Chondrocyte (in vitro differentiated cells): ENCODE measurements around the gene DRAM1. TPM values are rescaled to one million over a fixed set of nuclear protein-coding genes. Genes with fewer than 3 reads are reported as not detected.
"Not testable (repeated sequence)": the region's sequence is repeated elsewhere in the genome, so short reads cannot be mapped to it uniquely, and the experiment has no call there.

Source experiments
- DNase-seq: peaks from one replicate; pipeline ENCODE4 v3.0.0; 2021; ENCODE audit warnings: mixed read lengths, low spot score
- H3K27ac Mint-ChIP-seq: one replicate; pipeline ENCODE4 v1.8.0; 2021; ENCODE audit warnings: mild to moderate bottlenecking, moderate library complexity, mixed read lengths; ENCODE audit not compliant: unreplicated experiment
- H3K27me3 Mint-ChIP-seq: 2 replicates; pipeline ENCODE4 v1.8.0; 2021; ENCODE audit warnings: low read depth, mixed read lengths
- H3K36me3 Mint-ChIP-seq: 2 replicates; pipeline ENCODE4 v1.8.0; 2021; ENCODE audit warnings: low read depth, mixed read lengths
- H3K4me1 Mint-ChIP-seq: 2 replicates; pipeline ENCODE4 v1.8.0; 2021; ENCODE audit warnings: low read depth, mild to moderate bottlenecking, mixed read lengths
- H3K4me3 Mint-ChIP-seq: one replicate; pipeline ENCODE4 v1.8.0; 2021; ENCODE audit warnings: mild to moderate bottlenecking, moderate library complexity, mixed read lengths; ENCODE audit not compliant: unreplicated experiment
- H3K9me3 Mint-ChIP-seq: 2 replicates; pipeline ENCODE4 v1.8.0; 2021; ENCODE audit warnings: low read depth, mixed read lengths
- total RNA-seq: library from RNA; stranded (reverse); gene quantifications from 3 replicates; pipeline ENCODE4 v1.2.1, GENCODE V29; 2021
- TF ChIP-seq, protein P1 (sequence below): fragments of 200-600 bp; sonication (generic); IDR thresholded peaks from 2 replicates; pipeline ENCODE4 v1.5.0; 2021; ENCODE audit warnings: antibody characterized with exemption, mild to moderate bottlenecking, moderate library complexity

Gene DRAM1
- total RNA-seq, 1 donor from 2014 or later = 11.6 TPM

DNA sequence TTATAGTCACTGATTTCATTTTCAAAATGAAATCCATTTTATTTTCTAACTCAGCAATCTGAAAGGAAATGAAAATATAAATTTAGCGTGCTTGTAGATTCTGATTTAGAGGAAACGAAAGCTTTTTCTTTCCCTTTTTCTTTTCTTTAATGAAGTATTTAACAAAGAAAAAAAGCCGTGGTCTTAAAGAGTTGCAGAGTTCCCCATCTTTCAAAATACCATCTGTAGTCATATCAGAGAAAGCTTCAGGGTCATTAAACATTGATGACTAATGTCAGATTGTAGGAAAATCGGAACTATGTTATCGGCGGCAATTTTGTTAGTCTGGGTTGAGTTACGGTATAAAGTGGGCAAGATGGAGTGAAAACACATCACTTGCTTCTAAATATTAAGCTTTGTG is 32.3 kb downstream of the DRAM1 start:
- Mint-ChIP-seq H3K27me3 (no peaks in the 10 kb centered on the region), H3K4me3 (no peak overlapping the region), H3K27ac (no peak overlapping the region), H3K4me1 (peaks cover 10% of the 10 kb centered on the region), H3K9me3 (no peaks in the 10 kb centered on the region), H3K36me3 (peaks cover 3% of the 10 kb centered on the region)
- TF ChIP-seq, protein P1, sequence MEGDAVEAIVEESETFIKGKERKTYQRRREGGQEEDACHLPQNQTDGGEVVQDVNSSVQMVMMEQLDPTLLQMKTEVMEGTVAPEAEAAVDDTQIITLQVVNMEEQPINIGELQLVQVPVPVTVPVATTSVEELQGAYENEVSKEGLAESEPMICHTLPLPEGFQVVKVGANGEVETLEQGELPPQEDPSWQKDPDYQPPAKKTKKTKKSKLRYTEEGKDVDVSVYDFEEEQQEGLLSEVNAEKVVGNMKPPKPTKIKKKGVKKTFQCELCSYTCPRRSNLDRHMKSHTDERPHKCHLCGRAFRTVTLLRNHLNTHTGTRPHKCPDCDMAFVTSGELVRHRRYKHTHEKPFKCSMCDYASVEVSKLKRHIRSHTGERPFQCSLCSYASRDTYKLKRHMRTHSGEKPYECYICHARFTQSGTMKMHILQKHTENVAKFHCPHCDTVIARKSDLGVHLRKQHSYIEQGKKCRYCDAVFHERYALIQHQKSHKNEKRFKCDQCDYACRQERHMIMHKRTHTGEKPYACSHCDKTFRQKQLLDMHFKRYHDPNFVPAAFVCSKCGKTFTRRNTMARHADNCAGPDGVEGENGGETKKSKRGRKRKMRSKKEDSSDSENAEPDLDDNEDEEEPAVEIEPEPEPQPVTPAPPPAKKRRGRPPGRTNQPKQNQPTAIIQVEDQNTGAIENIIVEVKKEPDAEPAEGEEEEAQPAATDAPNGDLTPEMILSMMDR = no peak
- DNase-seq = no peak

DNA sequence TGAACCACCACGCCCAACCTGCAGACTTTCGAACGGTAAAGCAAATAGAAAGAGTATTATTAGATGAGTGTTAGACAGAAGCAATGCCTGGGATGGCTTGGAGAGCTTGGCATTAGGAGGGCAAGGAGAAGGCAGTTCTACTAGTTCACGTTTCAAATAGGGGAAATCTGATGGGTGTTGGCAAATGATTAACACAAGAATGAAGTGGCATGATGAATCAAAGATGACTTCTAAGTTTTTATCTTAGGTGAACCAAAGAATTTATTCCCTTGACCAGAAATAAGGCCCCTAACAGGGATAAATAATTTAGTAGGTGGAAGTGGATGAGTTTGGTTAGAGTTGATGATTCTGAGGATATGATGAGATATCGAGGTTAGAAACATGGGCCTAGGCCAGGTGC is 38.5 kb downstream of the DRAM1 start:
- Mint-ChIP-seq H3K36me3 (peaks cover 3% of the 10 kb centered on the region), H3K9me3 (no peaks in the 10 kb centered on the region), H3K4me1 (peaks cover 2% of the 10 kb centered on the region), H3K4me3 (no peak overlapping the region), H3K27me3 (no peaks in the 10 kb centered on the region), H3K27ac (no peak overlapping the region)
- TF ChIP-seq, protein P1 = no peak
- DNase-seq = no peak

DNA sequence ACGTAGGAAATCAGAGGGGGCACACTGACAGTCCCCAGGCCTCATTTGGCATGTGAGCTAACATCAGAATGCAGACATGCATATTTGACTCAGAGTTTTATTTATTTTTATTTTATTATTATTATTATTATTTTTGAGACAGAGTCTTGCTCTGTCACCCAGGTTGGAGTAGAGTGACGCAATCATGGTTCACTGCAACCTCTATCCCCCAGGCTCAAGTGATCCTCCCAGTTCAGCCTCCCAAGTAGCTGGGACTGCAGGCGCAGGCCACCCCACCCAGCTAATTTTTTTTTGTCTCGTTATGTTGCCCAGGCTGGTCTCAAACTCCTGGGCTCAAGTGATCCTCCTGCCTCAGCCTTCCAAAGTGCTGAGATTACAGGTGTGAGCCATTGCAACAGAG is 41.4 kb downstream of the DRAM1 start:
- not testable (repeated sequence) for H3K27me3 Mint-ChIP-seq, DNase-seq, H3K4me1 Mint-ChIP-seq, H3K36me3 Mint-ChIP-seq, H3K27ac Mint-ChIP-seq, H3K4me3 Mint-ChIP-seq, H3K9me3 Mint-ChIP-seq

DNA sequence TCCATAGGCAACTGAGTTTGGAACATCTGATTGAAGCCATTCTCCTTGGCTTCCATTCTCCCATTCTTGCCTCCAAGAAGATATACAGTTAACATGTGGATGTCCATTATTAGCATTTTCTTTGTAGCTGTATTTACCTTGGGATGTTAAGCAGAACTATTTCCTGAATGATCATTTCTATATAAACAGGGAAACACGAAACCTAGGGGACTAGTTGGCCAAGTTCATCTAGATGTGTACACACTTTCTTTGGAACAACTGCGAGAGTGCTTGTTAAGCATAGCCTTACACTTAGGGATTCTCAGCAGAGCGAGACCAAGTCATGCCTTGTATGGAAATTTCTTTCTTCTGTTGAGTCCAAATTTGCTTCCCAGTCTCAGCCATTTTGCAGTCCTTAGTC is 42.1 kb downstream of the DRAM1 start:
- no peak for DNase-seq
- no peak overlapping the region for H3K27ac Mint-ChIP-seq
- H3K9me3 Mint-ChIP-seq = peaks cover 3% of the 10 kb centered on the region
- no peak overlapping the region for H3K4me3 Mint-ChIP-seq
- peaks cover 5% of the 10 kb centered on the region for H3K36me3 Mint-ChIP-seq
- peaks cover 2% of the 10 kb centered on the region for H3K4me1 Mint-ChIP-seq
- H3K27me3 Mint-ChIP-seq = no peaks in the 10 kb centered on the region
- TF ChIP-seq, protein P1 = no peak

DNA sequence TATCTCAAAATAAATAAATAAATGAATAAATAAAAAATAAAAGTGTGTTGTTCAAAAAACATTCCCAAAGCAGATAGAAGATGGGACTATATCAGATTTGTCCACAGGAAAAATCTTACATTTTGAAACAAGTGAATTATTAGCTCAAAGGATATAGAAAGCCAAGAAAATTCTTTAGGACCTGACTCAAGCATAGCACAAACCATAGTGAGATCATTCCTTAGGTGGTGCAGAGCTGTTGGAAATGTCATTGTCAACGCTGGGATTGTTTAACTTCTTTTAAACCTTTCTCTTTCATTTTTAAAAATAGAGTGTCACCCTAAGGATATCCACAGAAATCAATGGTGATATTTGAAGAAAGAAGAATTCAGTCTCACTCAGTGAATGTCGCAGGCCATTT is 43.5 kb downstream of the DRAM1 start:
- Mint-ChIP-seq H3K9me3 (peaks cover 3% of the 10 kb centered on the region), H3K4me3 (no peak overlapping the region), H3K27ac (no peak overlapping the region), H3K27me3 (no peaks in the 10 kb centered on the region), H3K36me3 (peaks cover 5% of the 10 kb centered on the region), H3K4me1 (peaks cover 7% of the 10 kb centered on the region)
- DNase-seq = no peak
- TF ChIP-seq, protein P1 = no peak

DNA sequence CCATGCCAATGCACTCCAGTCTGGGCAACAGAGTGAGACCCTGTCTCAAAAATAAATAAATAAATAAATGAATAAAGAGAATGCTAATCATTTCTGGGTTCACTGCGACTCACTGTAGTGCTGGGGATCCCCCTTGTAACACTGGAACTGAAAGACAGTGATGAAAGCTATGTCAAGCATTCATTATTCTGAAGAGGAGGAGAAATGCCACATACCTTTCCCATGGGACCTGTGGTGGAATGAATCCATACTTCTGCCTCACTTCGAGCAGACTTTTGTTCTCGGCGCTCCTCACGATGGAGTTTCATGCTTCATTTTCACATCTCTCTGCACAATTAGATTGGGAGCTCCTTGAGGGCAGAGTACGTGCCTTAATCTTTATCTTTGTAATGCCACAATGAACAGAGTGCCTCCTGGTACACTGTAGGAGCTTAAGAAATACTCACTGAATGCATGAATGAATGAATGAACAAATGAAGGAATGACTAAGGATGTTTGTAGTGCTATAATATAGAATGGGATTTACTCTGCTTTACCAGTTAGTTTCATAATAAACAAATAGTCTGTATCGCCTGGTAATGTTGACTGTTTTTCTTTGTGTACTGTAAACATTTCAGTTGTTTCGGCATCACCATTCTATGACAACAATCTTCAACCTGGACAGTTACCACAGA is 45.8 kb downstream of the DRAM1 start:
- H3K27ac Mint-ChIP-seq = no peak overlapping the region
- H3K9me3 Mint-ChIP-seq = peaks cover 3% of the 10 kb centered on the region
- H3K4me1 Mint-ChIP-seq = peaks cover 4% of the 10 kb centered on the region
- DNase-seq = no peak
- no peak overlapping the region for H3K4me3 Mint-ChIP-seq
- no peaks in the 10 kb centered on the region for H3K27me3 Mint-ChIP-seq
- peaks cover 5% of the 10 kb centered on the region for H3K36me3 Mint-ChIP-seq
- TF ChIP-seq, protein P1 = no peak
